ENCODE results near the gene ACY1. TPM values are rescaled to one million over a fixed set of nuclear protein-coding genes. Genes with fewer than 3 reads are reported as not detected.

ACY1 gene
- total RNA-seq, 1 donor from 2014 or later = 26.7 TPM

- Mint-ChIP-seq H3K27ac (no peak overlapping the region), H3K9me3 (no peaks in the 10 kb centered on the region), H3K27me3 (no peaks in the 10 kb centered on the region), H3K4me3 (no peak overlapping the region), H3K36me3 (ENCODE audit: low read depth) (no peaks in the 10 kb centered on the region), H3K4me1 (peaks cover 23% of the 10 kb centered on the region)
- no peak for TF ChIP-seq CTCF (IDR thresholded peaks at IDR 0.05)
- POLR2A ChIA-PET = no interaction called here
- CTCF ChIA-PET = no interaction called here
- no peak for DNase-seq
- ATAC-seq (ENCODE audit: low read depth) = no peak
- intact Hi-C loops (cut with micrococcal nuclease) = no loop called here
Observed at GRCh38 chr3:52025453-52025852, 42.1 kb downstream of the ACY1 start.

GRCh38 chr3:52026041-52026440 lies 42.7 kb downstream of the ACY1 start:
- H3K36me3 Mint-ChIP-seq (ENCODE audit: low read depth) = no peaks in the 10 kb centered on the region
- CTCF ChIA-PET = no interaction called here
- TF ChIP-seq CTCF (IDR thresholded peaks at IDR 0.05) = no peak
- intact Hi-C loops (cut with micrococcal nuclease) = no loop called here
- no peaks in the 10 kb centered on the region for H3K27me3 Mint-ChIP-seq
- H3K27ac Mint-ChIP-seq = no peak overlapping the region
- H3K4me3 Mint-ChIP-seq = no peak overlapping the region
- H3K9me3 Mint-ChIP-seq = no peaks in the 10 kb centered on the region
- POLR2A ChIA-PET = no interaction called here
- peaks cover 23% of the 10 kb centered on the region for H3K4me1 Mint-ChIP-seq
- ATAC-seq (ENCODE audit: low read depth) (no peak), DNase-seq (no peak)

GRCh38 chr3:52028572-52028971 lies 45.2 kb downstream of the ACY1 start:
- no peaks in the 10 kb centered on the region for H3K9me3 Mint-ChIP-seq
- CTCF ChIA-PET = no interaction called here
- H3K27ac Mint-ChIP-seq = no peak overlapping the region

GRCh38 chr3:52029053-52029452 lies 45.7 kb downstream of the ACY1 start:
- no peaks in the 10 kb centered on the region for H3K36me3 Mint-ChIP-seq (ENCODE audit: low read depth)
- TF ChIP-seq CTCF (IDR thresholded peaks at IDR 0.05) = no peak
- DNase-seq (no peak), ATAC-seq (ENCODE audit: low read depth) (no peak)
- POLR2A ChIA-PET = no interaction called here
- H3K4me3 Mint-ChIP-seq = no peak overlapping the region
- no peak overlapping the region for H3K27ac Mint-ChIP-seq
- CTCF ChIA-PET = no interaction called here
- H3K27me3 Mint-ChIP-seq = no peaks in the 10 kb centered on the region
- H3K4me1 Mint-ChIP-seq = peaks cover 9% of the 10 kb centered on the region
- intact Hi-C loops (cut with micrococcal nuclease) = no loop called here
- H3K9me3 Mint-ChIP-seq = no peaks in the 10 kb centered on the region

More at GRCh38 chr3:52028572-52028971, 45.2 kb downstream of the ACY1 start:
- no peak for TF ChIP-seq CTCF (IDR thresholded peaks at IDR 0.05)
- Mint-ChIP-seq H3K4me3 (no peak overlapping the region), H3K36me3 (ENCODE audit: low read depth) (no peaks in the 10 kb centered on the region), H3K4me1 (peaks cover 14% of the 10 kb centered on the region), H3K27me3 (no peaks in the 10 kb centered on the region)
- DNase-seq (no peak), ATAC-seq (ENCODE audit: low read depth) (no peak)
- POLR2A ChIA-PET = no interaction called here
- intact Hi-C loops (cut with micrococcal nuclease) = no loop called here

GRCh38 chr3:52029535-52029934 lies 46.2 kb downstream of the ACY1 start:
- H3K27me3 Mint-ChIP-seq = no peaks in the 10 kb centered on the region
- POLR2A ChIA-PET = no interaction called here
- no peak for ATAC-seq (ENCODE audit: low read depth)
- CTCF ChIA-PET = no interaction called here
- no peak overlapping the region for H3K27ac Mint-ChIP-seq
- DNase-seq = no peak
- H3K9me3 Mint-ChIP-seq = no peaks in the 10 kb centered on the region
- H3K4me3 Mint-ChIP-seq = no peak overlapping the region
- H3K4me1 Mint-ChIP-seq = peaks cover 4% of the 10 kb centered on the region
- TF ChIP-seq CTCF (IDR thresholded peaks at IDR 0.05) = no peak
- H3K36me3 Mint-ChIP-seq (ENCODE audit: low read depth) = no peaks in the 10 kb centered on the region
- intact Hi-C loops (cut with micrococcal nuclease) = no loop called here

Measured in activated B cell treated with CpG ODN at 0.5 μM for 24 hours (primary cell).